K562 (cell line): ENCODE results near the gene RABL2A. TPM values are rescaled to one million over a fixed set of nuclear protein-coding genes. Genes with fewer than 3 reads are reported as not detected.
A peak's percentile ranks its signal among the peaks of the same experiment; 100 is the strongest.
"Not testable (repeated sequence)": the region's sequence is repeated elsewhere in the genome, so short reads cannot be mapped to it uniquely, and the experiment has no call there.

ENCODE experiments used
- ATAC-seq: fragments of 200-7000 bp; cut with Tn5 transposase; 3 replicates; pipeline ENCODE4 v1.9.1; 2020; ENCODE audit warnings: moderate library complexity
- BruUV-seq: library from RNA; stranded (reverse); fragments of 400-500 nt; replicated peaks from 2 replicates; lab custom pipeline; 2021; lab: Mats Ljungman, UMichigan
- CTCF ChIA-PET: fragments of 300-600 bp; formaldehyde crosslinking; extraction: SDS; loops from one replicate; lab custom pipeline; 2021; ENCODE audit warnings: low intra/inter-chr PET ratio; lab: Yijun Ruan, JAX
- POLR2A ChIA-PET: fragments of 300-600, 350-650 bp; sonication (Branson Sonifier 250); formaldehyde crosslinking; extraction: SDS; loops from one replicate; lab custom pipeline; 2021; ENCODE audit warnings: antibody characterized with exemption, inconsistent platforms; lab: Yijun Ruan, JAX
- DNase-seq, 4 experiments: peaks; one replicate each; pipeline versions ENCODE4 v3.0.0 to v3.0.0-alpha.2; 2011 to 2018; ENCODE audit warnings: low spot score in 3 of 4, mixed read lengths in 3 of 4; ENCODE audit errors: extremely low read depth in 1 of 4
- FAIRE-seq: peaks from 2 replicates; lab custom pipeline; 2011; peaks lifted over from hg19 to GRCh38; lab: Jason Lieb, UNC
- H2AFZ ChIP-seq: 2 replicates; pipeline ENCODE4 v1.6.0; 2011; ENCODE audit warnings: low read depth, low read length, control low read depth, inconsistent platforms
- H3K27ac ChIP-seq: fragments of 200-600 bp; 3 replicates; pipeline ENCODE4 v1.8.0; 2011; ENCODE audit warnings: low read depth, mild to moderate bottlenecking, control low read depth, inconsistent platforms, low read length, moderate library complexity, mixed read lengths; ENCODE audit errors: extremely low read depth
- H3K27me3 ChIP-seq, 2 experiments: fragments of 300-600 bp in 1 of 2; 2 replicates in 1 of 2; 3 replicates in 1 of 2; pipeline versions ENCODE4 v1.6.0 to v1.8.0; 2011; ENCODE audit warnings: inconsistent platforms in 2 of 2, low read length in 2 of 2, mild to moderate bottlenecking in 1 of 2, mixed read lengths in 1 of 2, moderate library complexity in 1 of 2; ENCODE audit not compliant: control insufficient read depth in 2 of 2, insufficient read depth in 2 of 2
- H3K36me3 ChIP-seq: fragments of 300-600 bp; 3 replicates; pipeline ENCODE4 v1.8.0; 2011; ENCODE audit warnings: mild to moderate bottlenecking, low read length, inconsistent platforms; ENCODE audit not compliant: control insufficient read depth, insufficient read depth
- H3K4me1 ChIP-seq, 2 experiments: fragments of 200-600 bp in 1 of 2; replicated peaks in 1 of 2; 2 replicates in 1 of 2; 3 replicates in 1 of 2; pipeline versions ENCODE4 v1.5.1 to v1.8.0; 2011; ENCODE audit warnings: inconsistent platforms in 2 of 2, low read length in 2 of 2, mild to moderate bottlenecking in 1 of 2, mixed read lengths in 1 of 2, moderate library complexity in 1 of 2; ENCODE audit not compliant: control insufficient read depth in 2 of 2, insufficient read depth in 2 of 2
- H3K4me2 ChIP-seq: 2 replicates; pipeline ENCODE4 v1.6.1; 2011; ENCODE audit warnings: low read length, control low read depth, inconsistent platforms, mixed read lengths; ENCODE audit not compliant: insufficient read depth
- H3K4me3 ChIP-seq: fragments of 200-600 bp; sonication (generic), shearing (Covaris generic); 2 replicates; pipeline ENCODE4 v1.5.1; 2016; ENCODE audit warnings: control low read depth, inconsistent platforms
- H3K79me2 ChIP-seq: fragments of 200-600 bp; 3 replicates; pipeline ENCODE4 v1.8.0; 2011; ENCODE audit warnings: low read length, inconsistent platforms; ENCODE audit not compliant: control insufficient read depth, insufficient read depth
- H3K9ac ChIP-seq, 2 experiments: 2 replicates each; pipeline versions ENCODE4 v1.6.0 to v1.6.1; 2011; ENCODE audit warnings: low read depth in 2 of 2, low read length in 2 of 2, control low read depth in 1 of 2, inconsistent platforms in 1 of 2, mild to moderate bottlenecking in 1 of 2, mixed read lengths in 1 of 2; ENCODE audit not compliant: insufficient read depth in 1 of 2
- H3K9me1 ChIP-seq: one replicate; pipeline ENCODE4 v1.6.0; 2011; ENCODE audit warnings: inconsistent platforms, mild to moderate bottlenecking, low read length, moderate library complexity; ENCODE audit not compliant: control insufficient read depth, insufficient read depth
- H3K9me3 ChIP-seq: replicated peaks from 2 replicates; pipeline ENCODE4 v1.5.1; 2011; ENCODE audit warnings: low read depth, low read length, inconsistent platforms; ENCODE audit not compliant: control insufficient read depth, insufficient read depth
- H4K20me1 ChIP-seq: replicated peaks from 2 replicates; pipeline ENCODE4 v1.6.1; 2011; ENCODE audit warnings: low read length, inconsistent platforms, mixed read lengths; ENCODE audit not compliant: control insufficient read depth, insufficient read depth
- ATF1 ChIP-seq, 2 experiments: fragments of 450-650 bp in 1 of 2; IDR thresholded peaks; 2 replicates each; pipeline ENCODE4 v1.6.1; 2016; ENCODE audit warnings: missing compliant biosample characterization in 1 of 2, missing genetic modification characterization in 1 of 2
- FOXP1 ChIP-seq: sonication (generic); formaldehyde crosslinking; IDR thresholded peaks from 2 replicates; pipeline ENCODE4 v1.8.0; 2022; ENCODE audit warnings: mild to moderate bottlenecking, missing genetic modification reagents
- JUN ChIP-seq, 2 experiments: sonication (generic) in 1 of 2; formaldehyde crosslinking in 1 of 2; IDR thresholded peaks; 2 replicates each; pipeline versions ENCODE4 v1.6.1 to v1.8.0; 2012 to 2022; ENCODE audit warnings: borderline replicate concordance in 2 of 2, mild to moderate bottlenecking in 2 of 2, improper control_type of control experiment in 1 of 2, low read depth in 1 of 2, low read length in 1 of 2, missing genetic modification reagents in 1 of 2
- LCOR ChIP-seq: sonication (generic); formaldehyde crosslinking; IDR thresholded peaks from 2 replicates; pipeline ENCODE4 v1.8.0; 2022; ENCODE audit warnings: mild to moderate bottlenecking, missing genetic modification reagents
- RCOR1 ChIP-seq, 2 experiments: IDR thresholded peaks; 2 replicates each; pipeline ENCODE4 v1.6.1; 2012; ENCODE audit warnings: low read depth in 2 of 2, low read length in 2 of 2, borderline replicate concordance in 1 of 2, improper control_type of control experiment in 1 of 2
- TEAD4 ChIP-seq, 2 experiments: sonication (generic) in 1 of 2; formaldehyde crosslinking in 1 of 2; IDR thresholded peaks; 2 replicates each; pipeline versions ENCODE4 v1.6.1 to v1.8.0; 2012 to 2022; ENCODE audit warnings: borderline replicate concordance in 1 of 2, inconsistent platforms in 1 of 2, low read length in 1 of 2, mild to moderate bottlenecking in 1 of 2, missing genetic modification reagents in 1 of 2
- ZFX ChIP-seq: sonication (generic); formaldehyde crosslinking; IDR thresholded peaks from 2 replicates; pipeline ENCODE4 v1.8.0; 2022; ENCODE audit warnings: mild to moderate bottlenecking, missing genetic modification reagents, moderate library complexity
- ZNF384 ChIP-seq: IDR thresholded peaks from 2 replicates; pipeline ENCODE4 v1.6.1; 2012; ENCODE audit warnings: low read depth, low read length, improper control_type of control experiment
- WGBS: fragments of 100-300 bp; shearing (Covaris generic); methylation state at CpG from one replicate; pipeline ENCODE4 v1.1.6; 2016; ENCODE audit warnings: low coverage, mixed read lengths; ENCODE audit not compliant: insufficient coverage; ENCODE audit errors: missing lambda C conversion rate; 5-methylcytosine and 5-hydroxymethylcytosine counted together
- in situ Hi-C: fragments of 300-500 bp; cut with MboI; formaldehyde crosslinking; loops from 4 replicates; pipeline ENCODE4 v1.15.0; 2018; ENCODE audit warnings: inconsistent platforms, mixed read lengths
- intact Hi-C: fragments of 100-400 bp; cut with micrococcal nuclease; formaldehyde crosslinking; loops from 2 replicates; pipeline ENCODE4 v1.14.2; 2022
- polyA plus RNA-seq, 8 experiments: library from polyadenylated mRNA; depleted of rRNA in 4 of 8; stranded (reverse) in 5 of 8; unstranded in 3 of 8; fragments of >200 nt; fragmentation: Nextera tagmentation in 2 of 8; fragmentation: Illumina TruSeq in 1 of 8; extraction: Ambion mirVana in 2 of 8; extraction: Trizol in 1 of 8; gene quantifications; 2 replicates each; pipeline versions ENCODE4 v1.2.1 to v1.2.3, GENCODE V29; 2011 to 2014; ENCODE audit warnings: inconsistent platforms in 1 of 8, missing spikeins in 1 of 8
- total RNA-seq, 7 experiments: library from RNA; depleted of rRNA in 6 of 7; stranded (reverse); fragments of >200 nt in 6 of 7; fragmentation: Illumina TruSeq in 2 of 7; extraction: Trizol in 2 of 7; gene quantifications; 2 replicates each; pipeline versions ENCODE4 v1.2.1 to v1.2.3, GENCODE V29; 2011 to 2021; ENCODE audit warnings: low replicate concordance in 1 of 7
- TF ChIP-seq, protein P1 (sequence below), 2 experiments: fragments of 450-650 bp; conservative IDR thresholded peaks; 2 replicates each; pipeline ENCODE4 v1.6.1; 2017; ENCODE audit warnings: mild to moderate bottlenecking in 2 of 2, moderate library complexity in 2 of 2
- TF ChIP-seq, protein P2 (sequence below): fragments of 250-450 bp; sonication (Bioruptor Pico); IDR thresholded peaks from 2 replicates; pipeline ENCODE4 v1.4.0; 2020
- TF ChIP-seq, protein P3 (sequence below), 3 experiments: IDR thresholded peaks in 2 of 3; conservative IDR thresholded peaks in 1 of 3; 2 replicates each; pipeline ENCODE4 v1.5.1; 2011 to 2012; ENCODE audit warnings: low read length in 3 of 3, mild to moderate bottlenecking in 3 of 3, control low read depth in 2 of 3, improper control_type of control experiment in 1 of 3, inconsistent platforms in 1 of 3, low read depth in 1 of 3, mixed read lengths in 1 of 3, moderate library complexity in 1 of 3; ENCODE audit not compliant: insufficient read depth in 2 of 3

Gene RABL2A
- total and polyA plus RNA-seq, 9 of the 15 experiments (the other 6 are each of a cell fraction or from before 2014, with no cell fraction given) = 0.27 to 5.8 (median 3.2) TPM

DNA sequence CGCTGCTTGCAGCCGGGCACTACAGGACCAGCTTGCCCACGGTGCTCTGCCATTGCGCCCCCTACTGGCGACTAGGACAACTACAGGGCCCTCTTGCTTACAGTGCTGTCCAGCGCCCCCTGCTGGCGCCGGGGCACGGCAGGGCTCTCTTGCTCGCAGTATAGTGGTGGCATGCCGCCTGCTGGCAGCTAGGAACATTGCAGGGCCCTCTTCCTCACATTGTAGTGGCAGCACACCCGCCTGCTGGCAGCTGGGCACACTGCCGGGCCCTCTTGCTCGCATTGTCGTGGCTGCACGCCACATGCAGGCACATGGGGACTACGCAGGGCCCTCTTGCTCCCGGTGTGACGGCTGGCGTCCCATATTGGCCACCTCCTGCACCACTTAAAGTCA, 23.0 kb upstream of the RABL2A start:
- H3K36me3 ChIP-seq; H3K27me3 ChIP-seq; in situ Hi-C loops; FAIRE-seq; POLR2A ChIA-PET; H3K9me1 ChIP-seq; H4K20me1 ChIP-seq; H3K79me2 ChIP-seq; intact Hi-C loops; H3K4me1 ChIP-seq; ATAC-seq; H3K9me3 ChIP-seq; TF ChIP-seq JUN (IDR thresholded peaks at IDR 0.05; ENCODE audit: borderline replicate concordance, low read depth, low read length); TEAD4 (IDR thresholded peaks at IDR 0.05; ENCODE audit: low read length): not testable (repeated sequence)
- CTCF ChIA-PET = interaction anchor here (0.6 to 1.3 kb wide), 4 partner anchors 97 to 158 kb away, joined by 3 to 4 read pairs (median 4); partner anchors contain the start of gene SLC35F5
- H3K4me3 ChIP-seq = peak overlapping the region; percentile 53
- peak; percentile 36 to 90 (median 36) for DNase-seq
- H3K27ac ChIP-seq = peak overlapping the region; percentile 80
- H3K4me2 ChIP-seq = peak overlapping the region; percentile 62; the same call in 1 of the 2 replicates
- TSS peak; percentile 80 for BruUV-seq
- H2AFZ ChIP-seq = peak overlapping the region; percentile 51
- WGBS = 6% methylated on average over 16 of the region's 20 CpGs
- H3K9ac ChIP-seq = peak overlapping the region; percentile 61 to 85
- TF ChIP-seq JUN (CRISPR knock-in tag; IDR thresholded peaks at IDR 0.05; ENCODE audit: borderline replicate concordance) = 0 out of 2 replicates have a peak, but pooled peaks have one; percentile 25
- 0 out of 4 replicates have a peak, but pooled peaks of 1 of the 2 experiments have one; percentile 43 for TF ChIP-seq RCOR1 (IDR thresholded peaks at IDR 0.05; ENCODE audit: borderline replicate concordance in 1 of 2, low read depth in 2 of 2, low read length in 2 of 2)
- TF ChIP-seq, protein P1, sequence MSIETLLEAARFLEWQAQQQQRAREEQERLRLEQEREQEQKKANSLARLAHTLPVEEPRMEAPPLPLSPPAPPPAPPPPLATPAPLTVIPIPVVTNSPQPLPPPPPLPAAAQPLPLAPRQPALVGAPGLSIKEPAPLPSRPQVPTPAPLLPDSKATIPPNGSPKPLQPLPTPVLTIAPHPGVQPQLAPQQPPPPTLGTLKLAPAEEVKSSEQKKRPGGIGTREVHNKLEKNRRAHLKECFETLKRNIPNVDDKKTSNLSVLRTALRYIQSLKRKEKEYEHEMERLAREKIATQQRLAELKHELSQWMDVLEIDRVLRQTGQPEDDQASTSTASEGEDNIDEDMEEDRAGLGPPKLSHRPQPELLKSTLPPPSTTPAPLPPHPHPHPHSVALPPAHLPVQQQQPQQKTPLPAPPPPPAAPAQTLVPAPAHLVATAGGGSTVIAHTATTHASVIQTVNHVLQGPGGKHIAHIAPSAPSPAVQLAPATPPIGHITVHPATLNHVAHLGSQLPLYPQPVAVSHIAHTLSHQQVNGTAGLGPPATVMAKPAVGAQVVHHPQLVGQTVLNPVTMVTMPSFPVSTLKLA (conservative IDR thresholded peaks at IDR 0.05) = peak; percentile 18 to 50; a peak in 2 of 4 replicates
- peak; percentile 40; the same call in 1 of the 2 replicates for TF ChIP-seq FOXP1 (CRISPR knock-in tag)
- TF ChIP-seq, protein P2, sequence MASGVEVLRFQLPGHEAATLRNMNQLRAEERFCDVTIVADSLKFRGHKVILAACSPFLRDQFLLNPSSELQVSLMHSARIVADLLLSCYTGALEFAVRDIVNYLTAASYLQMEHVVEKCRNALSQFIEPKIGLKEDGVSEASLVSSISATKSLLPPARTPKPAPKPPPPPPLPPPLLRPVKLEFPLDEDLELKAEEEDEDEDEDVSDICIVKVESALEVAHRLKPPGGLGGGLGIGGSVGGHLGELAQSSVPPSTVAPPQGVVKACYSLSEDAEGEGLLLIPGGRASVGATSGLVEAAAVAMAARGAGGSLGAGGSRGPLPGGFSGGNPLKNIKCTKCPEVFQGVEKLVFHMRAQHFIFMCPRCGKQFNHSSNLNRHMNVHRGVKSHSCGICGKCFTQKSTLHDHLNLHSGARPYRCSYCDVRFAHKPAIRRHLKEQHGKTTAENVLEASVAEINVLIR (CRISPR knock-in tag) = 0 out of 2 replicates have a peak, but pooled peaks have one; percentile 29
- TF ChIP-seq TEAD4 (CRISPR knock-in tag; IDR thresholded peaks at IDR 0.05; ENCODE audit: borderline replicate concordance) = peak; percentile 82; the same call in 1 of the 2 replicates
- peak; percentile 78; the same call in 1 of the 2 replicates for TF ChIP-seq LCOR (CRISPR knock-in tag)
- TF ChIP-seq ZNF384 = peak; percentile 41; the same call in 1 of the 2 replicates
- peak; percentile 58; the same call in 1 of the 2 replicates for TF ChIP-seq ZFX (CRISPR knock-in tag)
- TF ChIP-seq ATF1 (CRISPR knock-in tag; IDR thresholded peaks at IDR 0.05) = 0 out of 2 replicates have a peak, but pooled peaks have one; percentile 41
- TF ChIP-seq ATF1 (tag; IDR thresholded peaks at IDR 0.05) = peak; percentile 39; the same call in 1 of the 2 replicates
- TF ChIP-seq, protein P3, sequence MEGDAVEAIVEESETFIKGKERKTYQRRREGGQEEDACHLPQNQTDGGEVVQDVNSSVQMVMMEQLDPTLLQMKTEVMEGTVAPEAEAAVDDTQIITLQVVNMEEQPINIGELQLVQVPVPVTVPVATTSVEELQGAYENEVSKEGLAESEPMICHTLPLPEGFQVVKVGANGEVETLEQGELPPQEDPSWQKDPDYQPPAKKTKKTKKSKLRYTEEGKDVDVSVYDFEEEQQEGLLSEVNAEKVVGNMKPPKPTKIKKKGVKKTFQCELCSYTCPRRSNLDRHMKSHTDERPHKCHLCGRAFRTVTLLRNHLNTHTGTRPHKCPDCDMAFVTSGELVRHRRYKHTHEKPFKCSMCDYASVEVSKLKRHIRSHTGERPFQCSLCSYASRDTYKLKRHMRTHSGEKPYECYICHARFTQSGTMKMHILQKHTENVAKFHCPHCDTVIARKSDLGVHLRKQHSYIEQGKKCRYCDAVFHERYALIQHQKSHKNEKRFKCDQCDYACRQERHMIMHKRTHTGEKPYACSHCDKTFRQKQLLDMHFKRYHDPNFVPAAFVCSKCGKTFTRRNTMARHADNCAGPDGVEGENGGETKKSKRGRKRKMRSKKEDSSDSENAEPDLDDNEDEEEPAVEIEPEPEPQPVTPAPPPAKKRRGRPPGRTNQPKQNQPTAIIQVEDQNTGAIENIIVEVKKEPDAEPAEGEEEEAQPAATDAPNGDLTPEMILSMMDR (IDR thresholded peaks at IDR 0.05 in 2 of 3, conservative IDR thresholded peaks at IDR 0.05 in 1 of 3; ENCODE audit: insufficient read depth in 2 of 3, low read depth in 1 of 3, low read length in 3 of 3) = peak; percentile 93 to 96 (median 95)
